ENCODE results near the gene LIN9.
"Not testable (repeated sequence)": the region's sequence is repeated elsewhere in the genome, so short reads cannot be mapped to it uniquely, and the experiment has no call there.

The LIN9 gene

GRCh38 chr1:226268421-226269124, 40.4 kb downstream of the LIN9 start:
- no peaks in the 10 kb centered on the region for H3K4me1 ChIP-seq (ENCODE audit: insufficient read depth, poor library complexity, severe bottlenecking)
- DNase-seq (ENCODE audit: low spot score) (no peak), ATAC-seq (ENCODE audit: low read depth) (no peak)
- H3K4me3 ChIP-seq (ENCODE audit: severe bottlenecking), result no peak overlapping the region
- H3K36me3 ChIP-seq (ENCODE audit: low read depth), result peaks cover 11% of the 10 kb centered on the region; the same call in 1 of the 2 replicates
- no peak overlapping the region for H3K27ac ChIP-seq (ENCODE audit: poor library complexity, severe bottlenecking)
- no peaks in the 10 kb centered on the region for H3K27me3 ChIP-seq (ENCODE audit: insufficient read depth, poor library complexity, severe bottlenecking)
- no peaks in the 10 kb centered on the region for H3K9me3 ChIP-seq (ENCODE audit: severe bottlenecking)
- TF ChIP-seq, protein P1, sequence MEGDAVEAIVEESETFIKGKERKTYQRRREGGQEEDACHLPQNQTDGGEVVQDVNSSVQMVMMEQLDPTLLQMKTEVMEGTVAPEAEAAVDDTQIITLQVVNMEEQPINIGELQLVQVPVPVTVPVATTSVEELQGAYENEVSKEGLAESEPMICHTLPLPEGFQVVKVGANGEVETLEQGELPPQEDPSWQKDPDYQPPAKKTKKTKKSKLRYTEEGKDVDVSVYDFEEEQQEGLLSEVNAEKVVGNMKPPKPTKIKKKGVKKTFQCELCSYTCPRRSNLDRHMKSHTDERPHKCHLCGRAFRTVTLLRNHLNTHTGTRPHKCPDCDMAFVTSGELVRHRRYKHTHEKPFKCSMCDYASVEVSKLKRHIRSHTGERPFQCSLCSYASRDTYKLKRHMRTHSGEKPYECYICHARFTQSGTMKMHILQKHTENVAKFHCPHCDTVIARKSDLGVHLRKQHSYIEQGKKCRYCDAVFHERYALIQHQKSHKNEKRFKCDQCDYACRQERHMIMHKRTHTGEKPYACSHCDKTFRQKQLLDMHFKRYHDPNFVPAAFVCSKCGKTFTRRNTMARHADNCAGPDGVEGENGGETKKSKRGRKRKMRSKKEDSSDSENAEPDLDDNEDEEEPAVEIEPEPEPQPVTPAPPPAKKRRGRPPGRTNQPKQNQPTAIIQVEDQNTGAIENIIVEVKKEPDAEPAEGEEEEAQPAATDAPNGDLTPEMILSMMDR (IDR thresholded peaks at IDR 0.05; ENCODE audit: poor library complexity, severe bottlenecking), result no peak

DNA sequence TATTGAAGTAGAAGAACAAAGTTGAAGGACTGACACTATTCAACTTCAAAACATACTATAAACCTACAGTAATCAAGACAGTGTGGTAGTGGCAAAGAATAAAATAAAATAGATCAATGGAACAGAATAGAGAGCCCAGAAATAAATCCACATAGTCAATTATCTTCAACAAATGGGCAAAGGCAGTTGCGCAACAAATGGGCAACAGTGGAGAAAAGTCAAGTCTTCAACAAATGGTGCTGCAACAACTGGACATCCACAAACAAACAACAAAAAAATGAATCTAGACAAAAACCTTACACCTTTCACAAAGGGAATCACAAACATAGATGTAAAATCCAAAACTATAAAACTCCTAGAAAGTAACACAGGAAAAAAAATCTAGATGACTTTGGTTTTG, 47.1 kb downstream of the LIN9 start:
- peaks cover 15% of the 10 kb centered on the region for H3K36me3 ChIP-seq (ENCODE audit: low read depth)

DNA sequence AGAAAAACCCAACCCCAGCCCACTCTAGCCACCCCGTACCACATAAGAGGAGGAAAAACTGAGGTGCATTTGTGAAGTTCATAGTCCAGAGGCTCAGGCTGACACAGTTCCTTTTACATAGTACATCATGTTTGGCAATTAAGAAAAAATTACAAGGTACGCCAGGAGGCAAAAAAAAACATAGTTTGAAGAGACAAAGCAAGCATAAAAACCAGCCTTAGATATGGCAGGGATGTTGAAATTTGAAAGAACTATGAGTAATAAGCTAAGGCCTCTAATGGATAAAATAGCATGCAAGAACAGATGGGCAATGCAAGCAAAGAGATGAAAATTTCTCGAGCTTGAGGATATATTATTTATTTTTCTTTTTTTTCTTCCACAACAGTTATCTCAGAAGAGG, 53.6 kb downstream of the LIN9 start:
- H3K36me3 ChIP-seq (ENCODE audit: low read depth), result peaks cover 4% of the 10 kb centered on the region; the same call in 1 of the 2 replicates
- H3K4me1 ChIP-seq (ENCODE audit: insufficient read depth, poor library complexity, severe bottlenecking), result no peaks in the 10 kb centered on the region
- DNase-seq (ENCODE audit: low spot score) (no peak), ATAC-seq (ENCODE audit: low read depth) (no peak)
- no peak overlapping the region for H3K4me3 ChIP-seq (ENCODE audit: severe bottlenecking)
- H3K27me3 ChIP-seq (ENCODE audit: insufficient read depth, poor library complexity, severe bottlenecking), result no peaks in the 10 kb centered on the region
- TF ChIP-seq, protein P1 (IDR thresholded peaks at IDR 0.05; ENCODE audit: poor library complexity, severe bottlenecking), result no peak
- no peaks in the 10 kb centered on the region for H3K9me3 ChIP-seq (ENCODE audit: severe bottlenecking)
- H3K27ac ChIP-seq (ENCODE audit: poor library complexity, severe bottlenecking), result no peak overlapping the region

More for the DNA sequence above, 47.1 kb downstream of the LIN9 start:
- no peaks in the 10 kb centered on the region for H3K4me1 ChIP-seq (ENCODE audit: insufficient read depth, poor library complexity, severe bottlenecking)
- ATAC-seq (ENCODE audit: low read depth) (no peak), DNase-seq (ENCODE audit: low spot score) (no peak)
- no peak overlapping the region for H3K4me3 ChIP-seq (ENCODE audit: severe bottlenecking)
- H3K27ac ChIP-seq (ENCODE audit: poor library complexity, severe bottlenecking), result no peak overlapping the region
- TF ChIP-seq, protein P1 (IDR thresholded peaks at IDR 0.05; ENCODE audit: poor library complexity, severe bottlenecking), result no peak
- no peaks in the 10 kb centered on the region for H3K27me3 ChIP-seq (ENCODE audit: insufficient read depth, poor library complexity, severe bottlenecking)
- H3K9me3 ChIP-seq (ENCODE audit: severe bottlenecking), result no peaks in the 10 kb centered on the region

GRCh38 chr1:226253933-226254332, 55.0 kb downstream of the LIN9 start:
- H3K27me3 ChIP-seq (ENCODE audit: insufficient read depth, poor library complexity, severe bottlenecking), result no peaks in the 10 kb centered on the region
- no peak for ATAC-seq (ENCODE audit: low read depth)
- no peaks in the 10 kb centered on the region; the same call in 1 of the 2 replicates for H3K36me3 ChIP-seq (ENCODE audit: low read depth)
- TF ChIP-seq, protein P1 (IDR thresholded peaks at IDR 0.05; ENCODE audit: poor library complexity, severe bottlenecking), result no peak
- no peak for DNase-seq (ENCODE audit: low spot score)
- H3K27ac ChIP-seq (ENCODE audit: poor library complexity, severe bottlenecking), result no peak overlapping the region
- no peaks in the 10 kb centered on the region for H3K4me1 ChIP-seq (ENCODE audit: insufficient read depth, poor library complexity, severe bottlenecking)
- no peaks in the 10 kb centered on the region for H3K9me3 ChIP-seq (ENCODE audit: severe bottlenecking)
- H3K4me3 ChIP-seq (ENCODE audit: severe bottlenecking), result no peak overlapping the region

DNA sequence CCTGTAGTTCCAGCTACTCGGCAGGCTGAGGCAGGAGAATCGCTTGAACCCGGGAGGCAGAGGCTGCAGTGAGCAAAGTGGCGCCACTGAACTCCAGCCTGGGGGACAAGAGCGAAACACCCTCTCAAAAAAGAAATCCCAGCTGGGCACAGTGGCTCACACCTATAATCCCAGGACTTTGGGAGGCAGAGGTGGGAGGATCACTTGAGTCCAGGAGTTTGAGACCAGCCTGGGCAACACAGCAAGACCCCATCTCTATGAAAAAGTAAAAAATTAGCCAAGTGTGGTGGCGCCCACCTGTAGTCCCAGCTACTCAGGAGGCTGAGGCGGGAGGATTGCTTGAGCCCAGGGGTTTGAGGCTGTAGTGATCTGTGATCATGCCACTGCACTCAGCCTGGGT, 56.1 kb downstream of the LIN9 start:
- not testable (repeated sequence) for H3K27me3 ChIP-seq (ENCODE audit: insufficient read depth, poor library complexity, severe bottlenecking); H3K4me3 ChIP-seq (ENCODE audit: severe bottlenecking); H3K4me1 ChIP-seq (ENCODE audit: insufficient read depth, poor library complexity, severe bottlenecking); H3K27ac ChIP-seq (ENCODE audit: poor library complexity, severe bottlenecking); H3K36me3 ChIP-seq (ENCODE audit: low read depth); ATAC-seq (ENCODE audit: low read depth); DNase-seq (ENCODE audit: low spot score); H3K9me3 ChIP-seq (ENCODE audit: severe bottlenecking)

Data from RWPE2 (cell line).